Measurements from ENCODE around the gene ZNF493.

ZNF493 gene

GRCh38 chr19:21463449-21464105, 66.6 kb downstream of the ZNF493 start:
- DNase-seq: no peak

- no peak for DNase-seq
Observed at GRCh38 chr19:21466627-21467026, 69.7 kb downstream of the ZNF493 start.

- DNase-seq: no peak
Observed at GRCh38 chr19:21468791-21469190, 71.9 kb downstream of the ZNF493 start.

- no peak for DNase-seq
Observed at GRCh38 chr19:21472507-21472906, 75.6 kb downstream of the ZNF493 start.

GRCh38 chr19:21474671-21475181, 77.8 kb downstream of the ZNF493 start:
- no peak for DNase-seq

Measured in GF-D8 (cell line).